HG03520 (cell line): ENCODE measurements around the gene HIGD1A.

Source experiments
- ATAC-seq: cut with Tn5 transposase; IDR thresholded peaks from one replicate; pipeline ENCODE4 v1.9.1; 2021; ENCODE audit warnings: mild to moderate bottlenecking, moderate library complexity; ENCODE audit not compliant: unreplicated experiment

The HIGD1A gene

DNA sequence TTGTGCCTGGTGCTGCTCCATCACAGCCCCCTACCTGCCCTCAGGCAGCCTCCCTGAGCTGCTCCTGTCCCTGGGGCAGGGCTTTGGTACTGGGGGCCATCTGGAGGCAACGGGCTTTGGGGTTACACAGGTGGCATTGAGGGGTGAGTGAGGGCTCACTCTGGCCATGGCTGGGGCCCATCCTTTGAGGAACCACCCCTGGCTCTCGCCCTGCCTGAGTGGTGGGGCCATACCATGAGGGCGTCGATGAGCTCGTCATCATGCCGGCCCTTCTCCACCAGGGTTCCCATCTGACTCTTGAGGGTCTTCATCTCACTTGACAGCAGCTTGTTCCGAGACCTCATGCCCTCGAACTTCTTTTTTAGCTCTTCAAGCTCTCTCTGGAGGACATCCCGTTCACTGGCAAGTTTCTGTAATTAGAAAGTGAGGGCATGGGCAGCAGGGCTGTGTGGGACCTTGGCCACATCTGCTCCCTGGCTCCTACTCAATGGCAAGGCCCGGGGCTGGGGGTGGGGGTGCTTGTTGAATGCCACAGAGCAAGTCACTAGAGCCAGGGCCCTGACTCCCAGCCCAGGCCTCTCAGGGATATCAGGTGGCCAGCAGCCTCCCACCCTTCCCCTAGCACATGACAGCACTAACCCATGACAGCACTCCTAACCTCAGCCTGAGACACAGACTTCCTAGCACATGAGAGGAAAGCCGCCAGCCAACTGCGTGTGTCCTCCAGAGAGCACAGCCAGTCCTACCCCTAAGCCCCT lies 64.7 kb downstream of the HIGD1A start:
- ATAC-seq = no peak

DNA sequence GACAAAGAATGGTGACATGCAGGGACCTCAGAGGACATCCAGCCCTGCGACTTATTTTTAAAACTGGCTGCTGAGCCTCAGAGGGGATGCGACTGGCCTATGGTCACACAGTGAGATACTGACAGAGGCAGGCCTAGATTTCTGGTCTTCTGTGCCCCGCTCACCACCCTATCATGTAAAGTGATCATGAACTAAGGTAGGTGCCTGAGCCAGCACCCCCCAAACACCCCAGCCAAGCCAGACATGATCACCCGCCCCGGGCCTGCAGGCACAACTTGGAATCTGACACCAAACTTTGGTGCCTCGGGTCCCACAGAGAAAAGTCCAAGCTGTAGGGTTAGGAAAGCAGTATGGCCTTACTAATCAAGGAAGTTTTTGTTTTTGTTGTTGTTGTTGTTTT lies 67.8 kb downstream of the HIGD1A start:
- no peak for ATAC-seq

DNA sequence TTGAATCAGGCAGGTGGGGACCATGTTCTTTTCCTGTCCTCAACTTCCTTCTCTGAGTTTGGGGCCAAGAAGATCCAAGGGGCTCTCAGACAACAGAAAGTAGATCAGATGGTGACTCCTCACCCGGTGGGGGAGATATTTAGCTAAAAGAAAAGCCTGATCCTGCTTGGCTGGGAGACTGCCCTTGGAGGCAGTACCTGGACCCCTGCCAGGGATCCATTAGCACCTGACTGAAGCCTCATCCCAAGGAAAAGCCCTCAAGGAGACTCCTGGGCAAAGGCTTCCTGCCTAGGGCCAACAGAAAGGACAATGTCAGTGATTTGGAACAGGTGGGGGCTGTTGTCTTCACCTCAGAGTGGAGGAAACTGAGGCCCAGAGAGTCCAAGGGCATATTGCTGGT lies 68.2 kb downstream of the HIGD1A start:
- no peak for ATAC-seq

DNA sequence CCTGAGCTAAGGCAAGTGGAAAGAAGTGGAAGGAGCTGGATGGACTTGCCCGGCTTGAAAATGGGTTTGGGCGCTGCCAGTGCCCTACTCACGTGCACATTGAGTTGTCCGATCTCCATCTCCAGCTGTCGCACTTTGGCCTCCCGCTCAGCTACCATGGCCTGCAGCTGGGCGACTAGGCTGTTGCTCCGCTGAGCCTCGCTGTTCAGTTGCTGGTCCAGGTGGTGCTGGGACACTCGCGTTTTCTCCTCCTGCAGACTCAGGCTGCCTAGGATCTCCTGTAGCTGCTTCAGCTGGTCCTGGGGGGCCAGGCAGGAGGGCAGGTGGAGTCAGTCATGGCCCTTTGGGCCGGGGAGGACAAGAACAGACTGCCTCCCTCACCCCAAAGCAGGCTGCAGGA lies 68.7 kb downstream of the HIGD1A start:
- no peak for ATAC-seq

DNA sequence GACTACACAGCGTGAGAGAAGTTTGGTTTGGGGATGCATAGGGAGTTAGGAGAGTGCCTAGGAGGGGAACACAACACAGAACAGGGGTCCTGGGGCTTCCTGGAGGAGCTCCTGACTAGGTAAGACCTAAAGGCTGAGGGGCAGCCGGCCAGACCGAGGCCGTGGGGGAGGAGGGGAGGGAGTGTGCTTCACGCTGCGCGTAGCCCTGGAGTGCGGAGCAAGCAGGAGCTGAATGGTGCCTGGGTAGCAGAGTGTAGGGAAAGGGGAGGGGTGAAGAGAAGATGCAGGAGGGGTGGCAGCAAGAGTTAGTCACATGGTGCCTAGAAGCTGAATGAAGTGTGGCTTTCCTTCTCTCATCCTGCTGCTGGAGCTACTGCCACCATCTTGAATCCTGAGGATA lies 69.3 kb downstream of the HIGD1A start:
- ATAC-seq = no peak

DNA sequence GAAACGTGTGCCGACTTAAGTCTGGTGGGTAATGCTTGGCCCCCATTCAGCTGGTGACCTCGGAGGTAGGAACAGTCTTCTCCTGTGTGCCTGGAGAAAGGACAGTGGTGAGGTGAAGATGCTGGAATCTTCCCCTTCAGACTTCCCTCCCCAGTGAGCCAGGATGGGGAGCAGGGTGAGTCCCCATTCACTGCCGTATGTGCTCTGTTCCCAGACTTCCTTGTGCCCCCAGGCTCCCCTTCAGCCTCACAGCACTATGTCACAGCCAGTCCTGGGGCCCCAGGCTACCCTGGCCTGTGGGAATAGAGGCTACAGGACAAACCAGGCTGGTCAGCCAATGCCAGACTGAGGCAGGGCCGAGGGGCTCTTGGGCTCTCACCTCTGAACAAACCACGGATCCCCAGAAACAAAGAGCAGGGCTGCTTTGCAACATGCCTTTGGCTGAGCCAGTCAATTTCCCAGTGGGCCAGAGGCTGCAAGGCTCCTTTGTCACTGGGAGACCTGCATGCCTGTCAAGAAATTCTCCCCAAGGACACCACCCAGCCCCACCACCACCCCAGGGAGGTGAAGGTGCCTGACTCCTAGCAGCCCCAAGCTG lies 69.9 kb downstream of the HIGD1A start:
- no peak for ATAC-seq

DNA sequence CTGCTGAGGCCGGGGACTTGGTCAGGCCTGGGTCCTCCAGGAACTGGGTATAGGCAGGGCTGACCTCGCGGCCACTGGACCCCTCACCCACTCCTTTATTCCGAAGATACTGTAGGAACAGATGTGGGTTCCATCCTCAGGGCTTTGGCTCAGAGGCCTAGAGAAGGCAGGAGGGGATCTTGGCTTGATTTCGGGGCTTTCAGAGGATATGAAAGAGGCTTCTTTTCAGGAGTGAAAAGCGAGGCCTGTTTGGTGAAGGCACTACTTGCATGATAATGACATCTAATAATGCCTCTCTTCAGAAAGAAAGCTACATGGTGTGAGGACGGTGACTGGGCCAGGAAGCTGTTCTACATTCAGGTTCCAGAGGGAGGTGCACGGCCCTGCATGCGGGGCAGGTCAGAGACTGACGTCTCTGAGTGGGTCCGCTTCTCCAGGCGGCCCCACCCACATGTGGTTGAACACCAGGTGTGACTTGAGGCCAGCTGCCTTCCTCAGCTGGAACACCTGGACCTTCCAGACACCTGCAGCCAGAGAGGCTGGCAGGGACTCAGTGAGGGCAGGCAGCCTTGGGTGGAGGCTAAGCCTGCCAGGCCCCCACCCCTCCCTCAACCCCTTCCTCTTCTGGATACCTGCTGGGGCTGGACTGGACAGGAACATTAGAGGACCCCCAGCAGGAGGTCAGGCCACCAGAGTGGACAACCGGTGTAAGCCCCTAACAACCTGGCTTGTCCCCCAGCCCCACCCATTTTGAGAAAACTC lies 70.6 kb downstream of the HIGD1A start:
- no peak for ATAC-seq
